HG03571 (cell line): ENCODE measurements around the gene IRF6.
A peak's percentile ranks its signal among the peaks of the same experiment; 100 is the strongest.

Source experiments
- ATAC-seq: cut with Tn5 transposase; IDR thresholded peaks from one replicate; pipeline ENCODE4 v1.9.1; 2021; ENCODE audit not compliant: unreplicated experiment

IRF6 gene

DNA sequence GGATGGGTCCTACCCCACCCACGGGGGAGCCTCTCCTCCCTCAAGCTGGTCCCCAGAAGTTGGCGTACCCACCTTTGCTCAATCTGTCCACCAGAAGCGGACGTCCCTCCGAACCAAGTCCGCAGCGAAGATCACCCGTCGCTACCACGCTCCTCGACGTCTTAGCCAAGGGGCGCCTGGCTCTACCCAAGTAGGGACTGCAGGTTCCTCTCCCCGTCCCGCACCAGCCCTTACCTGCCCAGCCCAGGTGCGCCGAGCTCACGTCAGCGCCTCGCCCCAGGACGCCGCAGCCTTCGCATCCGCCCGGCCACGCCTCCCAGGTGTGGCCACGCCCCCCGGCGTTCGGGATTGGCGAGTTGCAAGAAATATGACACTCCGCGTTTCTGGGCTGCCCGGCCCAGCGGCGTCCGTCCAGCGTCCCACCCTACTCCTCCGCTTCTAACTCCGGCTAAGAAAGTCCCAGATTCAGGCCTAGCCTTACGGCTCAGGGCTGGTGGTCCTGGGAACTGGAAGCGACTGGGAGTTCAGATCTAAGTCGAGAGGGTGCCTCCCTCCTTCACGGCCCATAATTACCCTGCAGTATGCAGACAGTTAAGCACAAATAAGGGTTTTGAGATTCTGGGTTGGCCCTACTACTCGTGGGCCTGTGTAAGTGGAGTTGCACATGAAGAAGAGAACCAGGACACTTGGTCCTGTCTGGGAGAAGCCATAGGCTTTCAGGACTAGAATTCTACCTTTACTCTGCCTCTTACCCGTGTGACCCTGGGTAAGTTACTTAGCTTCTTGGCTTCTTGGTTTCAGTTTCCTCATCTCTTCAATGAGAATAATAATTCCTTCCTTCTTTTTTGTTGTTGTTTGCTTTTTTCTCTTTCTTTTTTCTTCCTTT is at the start of gene IRF6:
Gene IRF6 (minus strand): TSS at position 268 of the 886 bp plus-strand sequence. CDS start 4,729 bp downstream, outside the sequence.
- peak; percentile 91 for ATAC-seq

DNA sequence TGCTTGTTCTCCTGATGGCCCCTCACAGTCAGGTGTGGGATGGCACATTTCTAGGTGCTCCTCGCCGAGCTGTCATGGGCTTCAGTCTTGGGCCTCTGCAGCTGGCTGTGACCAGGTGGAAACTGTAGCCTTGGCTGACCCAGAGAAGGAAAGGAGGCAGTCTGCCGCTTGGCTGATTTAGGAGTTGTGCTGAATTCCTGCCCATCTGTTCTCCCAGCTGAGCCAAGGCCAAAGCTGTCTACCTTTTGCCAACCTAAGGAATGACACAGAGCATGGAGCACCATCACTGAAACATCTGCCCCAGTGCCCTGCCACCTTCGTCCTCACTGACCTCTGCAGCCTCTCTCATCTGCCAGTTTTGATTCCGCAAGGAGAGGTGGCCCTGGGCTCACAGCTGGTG is 49.7 kb upstream of the IRF6 start:
- ATAC-seq, result no peak

- ATAC-seq, result no peak
These were observed 49.1 kb upstream of the IRF6 start for GRCh38 chr1:209855006-209855405.

DNA sequence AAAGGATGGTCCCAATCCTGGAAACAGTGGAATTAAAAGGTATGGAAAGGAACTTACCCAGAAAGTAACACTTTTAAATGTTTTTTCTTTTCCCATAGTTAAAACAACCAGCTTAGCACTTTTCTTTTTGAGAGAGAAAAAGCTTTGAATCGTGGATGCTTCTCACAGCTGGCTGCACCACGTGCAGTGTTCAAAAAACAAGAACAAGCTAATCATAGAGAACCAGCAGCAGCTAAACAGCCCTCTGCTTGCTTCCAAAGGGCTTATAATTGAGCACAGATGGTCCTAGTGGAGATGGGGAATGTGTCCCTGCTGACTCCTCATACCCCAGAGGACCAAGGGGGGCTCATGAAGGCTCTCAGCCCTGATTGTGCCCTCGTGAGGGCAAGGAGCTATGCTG is 48.3 kb upstream of the IRF6 start:
- no peak for ATAC-seq

GRCh38 chr1:209853676-209854075 is 47.7 kb upstream of the IRF6 start:
- ATAC-seq, result no peak

DNA sequence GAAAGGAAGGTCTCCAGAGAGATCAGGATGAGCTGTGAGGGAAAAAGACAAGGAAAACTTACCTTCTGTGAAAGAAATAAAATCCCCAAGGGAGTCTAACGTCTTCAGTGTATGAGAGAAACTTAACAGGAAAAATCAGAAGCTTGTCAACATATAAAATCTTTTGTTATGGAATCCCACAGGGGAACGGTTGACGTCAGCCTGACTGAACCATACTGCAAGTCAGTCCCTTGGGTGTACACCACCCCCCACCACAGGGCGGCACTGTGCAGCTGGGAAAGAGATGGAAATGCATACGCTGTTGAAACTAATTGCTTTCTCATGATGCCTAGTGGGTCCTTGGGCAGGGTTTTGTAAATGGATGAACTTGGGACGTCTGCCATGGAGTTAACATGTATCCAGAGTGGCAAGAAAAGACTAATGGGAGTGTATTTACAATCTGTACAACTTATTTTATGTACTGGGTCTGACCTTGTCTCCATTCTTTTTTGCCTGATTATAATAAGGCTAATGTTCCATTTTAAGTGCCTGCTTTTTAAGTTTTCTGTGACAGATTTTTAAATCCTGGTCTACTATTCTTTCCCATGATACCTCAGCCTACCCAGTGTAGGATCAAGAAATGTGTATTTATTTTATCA is 44.5 kb upstream of the IRF6 start:
- no peak for ATAC-seq

- ATAC-seq, result no peak
These were observed 43.4 kb upstream of the IRF6 start for GRCh38 chr1:209849388-209849787.

DNA sequence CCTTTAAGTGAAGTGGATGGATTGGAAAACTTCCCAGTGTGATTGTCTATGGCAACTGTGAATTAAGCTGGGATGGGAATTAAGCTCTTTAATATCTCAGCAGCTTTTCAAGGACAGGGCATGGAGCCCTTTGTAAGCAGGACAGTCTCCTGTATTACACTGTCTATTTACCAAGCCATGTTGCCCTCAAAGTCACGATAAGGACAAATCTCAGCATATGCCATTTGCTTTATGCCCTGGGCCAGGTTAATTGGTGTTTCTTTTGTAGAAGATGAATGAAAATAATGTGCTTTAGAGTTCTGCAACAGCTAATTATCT is 39.4 kb upstream of the IRF6 start:
- ATAC-seq, result no peak

GRCh38 chr1:209844695-209845407 is 38.9 kb upstream of the IRF6 start:
- ATAC-seq, result no peak

GRCh38 chr1:209840611-209841010 is 34.7 kb upstream of the IRF6 start:
- no peak for ATAC-seq

- no peak for ATAC-seq
These were observed 34.1 kb upstream of the IRF6 start for GRCh38 chr1:209839875-209840546.

- ATAC-seq, result no peak
These were observed 32.6 kb upstream of the IRF6 start for GRCh38 chr1:209838537-209838936.

DNA sequence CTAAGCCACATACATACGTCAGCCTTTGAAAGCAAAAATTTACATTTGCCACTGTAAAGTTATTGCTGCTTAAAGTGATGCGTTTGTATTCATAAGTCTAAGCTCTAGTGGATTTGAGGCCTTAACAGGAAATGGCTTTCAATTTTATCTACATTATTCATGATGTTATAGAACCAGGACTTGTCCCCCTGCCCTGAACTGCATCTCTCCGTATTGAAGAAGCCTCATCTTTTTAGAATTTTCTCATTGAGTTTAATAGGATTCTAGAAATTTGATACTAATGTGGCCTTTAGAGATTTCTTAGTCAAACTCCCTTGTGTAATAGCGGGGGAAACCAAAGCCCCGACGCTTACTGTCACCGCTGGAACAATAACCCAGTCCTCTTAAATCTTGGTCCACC is 31.7 kb upstream of the IRF6 start:
- no peak for ATAC-seq

DNA sequence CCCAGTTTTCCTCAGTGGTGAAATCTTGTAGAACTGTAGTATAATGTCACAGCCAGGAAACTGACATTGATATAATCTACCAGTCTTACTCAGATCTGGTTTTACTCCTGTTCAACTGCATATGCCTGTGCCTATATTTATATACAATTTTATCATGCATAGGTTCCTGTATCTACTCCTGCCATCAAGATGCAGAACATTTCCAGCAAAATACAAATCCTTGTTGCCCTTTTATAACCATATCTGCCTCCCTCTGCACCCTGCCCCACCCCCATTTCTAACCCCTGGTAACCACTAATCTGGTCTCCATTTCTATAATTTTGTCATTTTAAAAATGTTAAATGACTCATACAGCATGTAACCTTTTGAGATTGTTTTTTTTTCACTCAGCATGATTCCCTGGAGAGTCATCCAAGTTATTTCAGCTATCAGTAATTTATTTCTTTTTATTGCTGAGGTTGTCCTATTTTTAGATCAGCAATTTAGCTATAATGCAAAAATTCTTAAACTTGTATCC is 29.9 kb upstream of the IRF6 start:
- ATAC-seq, result no peak

DNA sequence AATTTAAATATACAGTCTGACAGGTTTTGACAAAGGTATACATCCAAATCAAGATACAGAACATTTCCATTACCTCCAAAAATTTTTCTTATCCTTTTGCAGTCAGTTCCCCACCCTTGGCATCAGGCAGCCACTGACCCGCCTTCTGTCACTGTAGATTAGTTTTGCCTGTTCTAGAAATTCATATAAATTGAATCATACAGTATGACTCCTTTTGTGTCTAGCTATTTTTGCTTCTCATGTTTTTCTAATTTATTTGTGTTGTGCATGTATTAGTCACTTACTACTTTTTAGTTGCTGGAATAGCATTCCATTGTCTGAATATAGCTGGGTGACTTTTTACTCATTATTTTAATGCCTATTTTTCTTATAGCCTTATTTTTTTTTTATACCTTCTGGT is 25.7 kb upstream of the IRF6 start:
- ATAC-seq, result no peak

DNA sequence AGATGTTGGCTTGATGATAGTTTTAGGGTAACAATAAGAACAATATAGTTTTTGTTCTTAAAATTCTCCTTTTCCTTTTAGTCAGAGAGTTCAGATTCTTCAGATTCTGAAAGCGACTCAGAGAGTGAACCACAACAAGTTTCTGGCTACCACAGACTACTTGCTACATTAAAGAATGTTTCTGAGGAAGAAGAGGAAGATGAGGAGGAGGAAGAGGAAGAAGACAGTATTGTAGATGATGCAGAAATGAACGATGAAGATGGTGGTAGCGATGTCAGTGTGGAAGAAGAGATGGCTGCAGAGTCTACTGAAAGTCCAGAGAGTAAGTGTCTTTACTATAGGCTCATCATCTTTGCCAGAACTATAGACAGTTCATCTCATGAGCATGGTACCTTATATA is 24.8 kb upstream of the IRF6 start:
- ATAC-seq, result no peak

DNA sequence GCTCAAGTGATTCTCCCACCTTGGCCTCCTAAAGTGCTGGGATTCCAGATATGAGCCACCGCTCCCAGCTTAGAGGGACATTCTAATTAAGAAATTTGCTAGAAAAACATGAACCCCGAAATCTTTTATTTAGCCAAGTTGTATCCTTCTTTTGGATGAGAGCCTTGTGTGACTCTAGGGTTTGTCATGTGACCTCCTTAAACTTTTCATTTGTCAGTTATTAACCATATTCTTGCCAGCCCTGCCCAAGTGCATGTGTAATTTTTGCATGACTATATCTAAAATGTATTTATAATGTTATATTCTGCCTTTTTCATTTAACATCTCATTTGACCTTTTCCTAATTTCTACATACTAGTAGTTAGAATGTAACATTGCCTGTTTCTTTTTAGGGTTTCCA is 23.8 kb upstream of the IRF6 start:
- no peak for ATAC-seq

DNA sequence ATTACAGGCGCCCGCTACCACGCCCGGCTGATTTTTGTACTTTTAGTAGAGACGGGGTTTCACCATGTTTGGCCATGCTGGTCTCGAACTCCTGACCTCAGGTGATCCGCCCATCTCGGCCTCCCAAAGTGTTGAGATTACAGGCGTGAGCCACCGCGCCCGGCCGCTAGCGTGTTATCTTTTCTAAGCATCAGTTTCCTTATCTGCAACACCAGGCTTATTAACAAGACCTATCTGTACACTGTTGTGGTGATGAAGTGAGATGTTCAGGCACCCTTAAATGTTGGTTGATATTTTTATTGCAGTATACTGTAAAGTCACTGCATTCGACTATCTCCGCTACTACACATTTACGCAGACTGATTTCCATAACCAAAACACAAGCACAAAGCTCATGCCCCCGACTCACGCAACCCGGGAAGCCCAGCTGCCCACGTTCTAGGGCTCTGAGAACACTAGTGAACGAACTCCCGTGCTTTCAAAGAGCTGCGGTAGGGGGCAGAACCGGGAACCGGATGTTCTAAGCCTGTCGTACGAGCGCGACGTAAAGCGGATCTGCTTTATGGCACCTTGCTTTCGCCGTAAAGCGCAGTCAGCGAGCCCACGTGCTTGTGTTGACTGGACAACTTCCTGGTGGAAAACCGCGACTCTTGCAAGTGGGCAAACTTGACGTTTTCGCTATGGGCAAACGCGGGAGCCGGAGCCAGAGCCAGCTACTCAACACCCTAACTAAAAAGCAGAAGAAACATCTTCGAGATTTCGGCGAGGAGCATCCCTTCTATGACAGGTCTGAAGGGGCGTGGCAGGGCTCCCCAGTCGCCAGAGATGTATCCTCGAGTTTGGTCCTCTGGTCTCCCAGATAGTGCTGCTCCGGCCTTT is 21.7 kb upstream of the IRF6 start, which contains the start of gene UTP25:
Gene UTP25 (plus strand): TSS at position 589 of the 879 bp plus-strand sequence. CDS start 92 bp downstream, at position 681.
- ATAC-seq, result peak; percentile 89

GRCh38 chr1:209825591-209826434 is 19.9 kb upstream of the IRF6 start:
- no peak for ATAC-seq
